Nephron progenitor cell (in vitro differentiated cells): ENCODE measurements around the gene MMP21.

Source experiments
- DNase-seq: peaks from one replicate; pipeline ENCODE4 v3.0.0; 2021
- H3K27ac Mint-ChIP-seq: 2 replicates; pipeline ENCODE4 v1.8.0; 2021; ENCODE audit warnings: mild to moderate bottlenecking, moderate library complexity, mixed read lengths
- H3K27me3 Mint-ChIP-seq: 2 replicates; pipeline ENCODE4 v1.8.0; 2021; ENCODE audit warnings: mild to moderate bottlenecking, low read depth, mixed read lengths; ENCODE audit not compliant: poor library complexity
- H3K36me3 Mint-ChIP-seq: 2 replicates; pipeline ENCODE4 v1.8.0; 2021; ENCODE audit warnings: low read depth, mixed read lengths
- H3K4me1 Mint-ChIP-seq: 2 replicates; pipeline ENCODE4 v1.8.0; 2021; ENCODE audit warnings: mixed read lengths
- H3K4me3 Mint-ChIP-seq: 2 replicates; pipeline ENCODE4 v1.8.0; 2021; ENCODE audit warnings: mild to moderate bottlenecking, moderate library complexity, mixed read lengths
- H3K9me3 Mint-ChIP-seq: 2 replicates; pipeline ENCODE4 v1.8.0; 2021; ENCODE audit warnings: mild to moderate bottlenecking, moderate library complexity, mixed read lengths
- TF ChIP-seq, protein P1 (sequence below): fragments of 200-600 bp; sonication (generic); IDR thresholded peaks from 2 replicates; pipeline ENCODE4 v1.5.0; 2021; ENCODE audit warnings: antibody characterized with exemption

Gene MMP21

DNA sequence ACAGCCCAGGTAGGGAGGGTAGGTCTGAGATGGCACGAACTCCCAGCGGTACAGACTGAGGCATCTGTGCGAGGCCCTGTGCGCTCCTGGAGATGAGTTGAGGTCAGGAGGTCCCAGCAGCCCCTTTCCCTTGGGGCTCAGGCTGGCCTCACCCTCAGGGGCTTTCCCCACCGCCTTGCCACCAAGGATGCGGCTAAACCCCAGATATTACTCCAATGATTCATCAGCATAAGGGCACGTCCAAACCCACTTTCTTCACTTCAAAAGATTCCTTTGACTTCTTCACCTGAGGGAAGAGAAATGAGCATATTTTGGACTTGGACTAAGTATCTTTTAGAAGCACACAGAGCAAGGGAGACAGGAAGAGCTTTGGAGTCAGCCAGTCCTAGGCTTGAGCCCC is 27.1 kb upstream of the MMP21 start:
- Mint-ChIP-seq H3K36me3 (peaks cover 36% of the 10 kb centered on the region), H3K27ac (no peak overlapping the region), H3K4me3 (no peak overlapping the region), H3K9me3 (no peaks in the 10 kb centered on the region), H3K4me1 (peaks cover 6% of the 10 kb centered on the region), H3K27me3 (no peaks in the 10 kb centered on the region)
- TF ChIP-seq, protein P1, sequence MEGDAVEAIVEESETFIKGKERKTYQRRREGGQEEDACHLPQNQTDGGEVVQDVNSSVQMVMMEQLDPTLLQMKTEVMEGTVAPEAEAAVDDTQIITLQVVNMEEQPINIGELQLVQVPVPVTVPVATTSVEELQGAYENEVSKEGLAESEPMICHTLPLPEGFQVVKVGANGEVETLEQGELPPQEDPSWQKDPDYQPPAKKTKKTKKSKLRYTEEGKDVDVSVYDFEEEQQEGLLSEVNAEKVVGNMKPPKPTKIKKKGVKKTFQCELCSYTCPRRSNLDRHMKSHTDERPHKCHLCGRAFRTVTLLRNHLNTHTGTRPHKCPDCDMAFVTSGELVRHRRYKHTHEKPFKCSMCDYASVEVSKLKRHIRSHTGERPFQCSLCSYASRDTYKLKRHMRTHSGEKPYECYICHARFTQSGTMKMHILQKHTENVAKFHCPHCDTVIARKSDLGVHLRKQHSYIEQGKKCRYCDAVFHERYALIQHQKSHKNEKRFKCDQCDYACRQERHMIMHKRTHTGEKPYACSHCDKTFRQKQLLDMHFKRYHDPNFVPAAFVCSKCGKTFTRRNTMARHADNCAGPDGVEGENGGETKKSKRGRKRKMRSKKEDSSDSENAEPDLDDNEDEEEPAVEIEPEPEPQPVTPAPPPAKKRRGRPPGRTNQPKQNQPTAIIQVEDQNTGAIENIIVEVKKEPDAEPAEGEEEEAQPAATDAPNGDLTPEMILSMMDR: no peak
- DNase-seq: no peak

DNA sequence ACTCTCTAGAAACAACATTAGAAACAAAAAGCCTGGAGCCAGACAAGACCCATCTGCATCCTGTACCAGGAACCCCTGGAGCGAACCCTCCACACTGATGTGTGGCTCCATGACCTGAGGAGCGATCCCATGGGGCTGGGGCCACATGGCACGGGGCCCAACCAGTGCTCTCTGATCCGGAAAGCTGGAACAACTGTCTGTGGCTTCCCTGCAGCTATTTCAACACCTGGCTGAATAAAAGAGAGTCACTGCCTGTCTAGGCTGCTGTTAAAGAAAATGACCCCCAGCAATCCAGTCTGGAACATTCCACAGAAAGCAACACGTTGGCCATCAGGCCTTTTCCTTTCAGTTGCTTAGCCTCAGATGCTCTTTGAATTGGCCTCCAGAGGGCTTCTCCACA is 26.5 kb upstream of the MMP21 start:
- Mint-ChIP-seq H3K36me3 (peaks cover 36% of the 10 kb centered on the region), H3K4me3 (no peak overlapping the region), H3K9me3 (no peaks in the 10 kb centered on the region), H3K27me3 (no peaks in the 10 kb centered on the region), H3K4me1 (peaks cover 6% of the 10 kb centered on the region), H3K27ac (no peak overlapping the region)
- TF ChIP-seq, protein P1: no peak
- DNase-seq: no peak

DNA sequence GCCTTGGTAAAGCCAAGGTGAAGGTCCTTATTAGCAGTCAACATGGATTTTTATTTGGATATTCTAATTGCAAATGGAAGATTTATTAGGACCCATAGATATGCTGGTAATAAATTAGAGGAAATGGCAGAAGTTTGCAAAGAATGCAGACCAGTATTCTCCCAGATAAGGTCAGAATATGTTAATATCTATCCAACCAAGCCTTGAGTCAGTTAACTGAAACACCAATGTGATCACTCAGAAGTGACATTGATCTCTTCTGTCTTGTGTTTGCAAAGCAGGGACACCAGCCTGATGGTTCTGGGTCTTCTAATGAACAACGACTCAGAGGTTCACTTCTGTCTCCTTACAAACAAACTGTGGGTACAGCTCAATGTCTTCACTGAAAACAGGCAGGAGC is 26.0 kb upstream of the MMP21 start:
- no peaks in the 10 kb centered on the region for H3K9me3 Mint-ChIP-seq
- H3K4me3 Mint-ChIP-seq: no peak overlapping the region
- H3K4me1 Mint-ChIP-seq: peaks cover 5% of the 10 kb centered on the region
- peaks cover 36% of the 10 kb centered on the region for H3K36me3 Mint-ChIP-seq
- H3K27ac Mint-ChIP-seq: no peak overlapping the region
- TF ChIP-seq, protein P1: no peak
- H3K27me3 Mint-ChIP-seq: no peaks in the 10 kb centered on the region
- no peak for DNase-seq

DNA sequence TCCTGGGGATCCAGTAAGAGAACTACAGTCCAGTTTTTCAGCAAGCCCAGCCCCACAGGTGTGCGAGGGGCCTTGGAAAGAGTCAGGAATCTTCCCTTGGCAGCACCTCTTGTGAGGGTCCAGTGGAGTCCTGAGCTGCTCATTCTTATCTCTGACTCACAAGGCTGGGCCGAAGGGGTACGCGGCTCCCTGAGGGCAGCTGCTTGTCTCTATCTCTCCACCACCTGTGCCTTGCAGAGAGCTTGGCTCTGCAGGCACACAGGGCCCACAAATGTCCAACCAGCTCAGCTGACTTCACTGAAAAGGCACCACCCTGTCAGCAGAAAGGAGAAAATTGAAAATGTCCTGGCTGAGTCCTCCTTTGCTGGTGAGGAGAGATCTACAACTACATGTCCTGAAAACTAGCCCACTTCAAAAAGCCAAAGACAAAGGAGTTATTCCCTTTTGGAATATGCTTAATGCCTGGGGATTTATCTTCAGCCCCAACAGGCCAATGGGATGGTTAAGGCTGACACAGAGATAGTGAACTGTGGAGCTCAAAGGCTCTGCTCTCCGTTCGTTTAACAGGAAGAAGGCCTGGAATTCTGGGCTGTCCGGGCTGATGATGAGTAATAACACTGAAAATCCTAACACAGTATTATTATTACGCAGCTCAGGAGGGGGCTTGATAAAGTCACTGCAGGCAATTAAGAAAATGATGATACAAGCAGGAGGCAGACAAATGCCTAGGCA is 24.0 kb upstream of the MMP21 start:
- no peak overlapping the region for H3K27ac Mint-ChIP-seq
- H3K4me1 Mint-ChIP-seq: no peaks in the 10 kb centered on the region
- H3K36me3 Mint-ChIP-seq: peaks cover 27% of the 10 kb centered on the region
- no peaks in the 10 kb centered on the region for H3K27me3 Mint-ChIP-seq
- H3K4me3 Mint-ChIP-seq: no peak overlapping the region
- no peak for DNase-seq
- TF ChIP-seq, protein P1: no peak
- H3K9me3 Mint-ChIP-seq: no peaks in the 10 kb centered on the region

DNA sequence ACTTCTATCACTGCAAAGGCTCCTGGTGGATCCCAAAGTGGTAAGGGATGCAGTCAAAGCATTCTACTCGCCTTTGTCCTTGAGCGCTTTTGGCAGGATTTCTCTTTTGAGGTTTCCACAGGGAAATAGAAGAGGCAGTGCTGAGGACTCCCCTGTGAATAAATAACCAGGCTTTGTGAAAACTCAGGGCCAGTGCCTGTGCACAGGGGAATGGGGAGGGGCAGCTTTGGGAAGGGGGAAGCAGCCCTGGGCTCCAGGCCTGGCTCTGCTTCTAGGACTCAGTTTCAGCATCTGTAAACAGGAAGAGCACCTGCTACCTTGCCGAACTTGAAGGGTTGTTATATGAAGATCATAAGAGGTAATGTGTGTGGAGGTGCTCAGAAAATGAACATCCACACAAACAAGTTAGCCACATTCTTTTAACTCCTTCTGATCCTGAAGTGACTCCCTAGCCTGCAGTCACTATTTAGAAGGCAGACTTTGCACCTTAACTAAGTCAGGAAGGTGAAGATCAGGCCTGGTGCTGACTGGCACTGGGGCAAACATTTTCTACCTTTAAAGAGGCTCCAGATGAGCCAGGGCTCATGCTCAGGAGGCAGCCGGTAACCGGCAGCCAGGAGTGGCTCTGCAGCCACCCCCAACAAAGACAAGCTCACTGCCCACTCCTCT is 22.5 kb upstream of the MMP21 start:
- H3K27ac Mint-ChIP-seq: no peak overlapping the region
- no peaks in the 10 kb centered on the region for H3K4me1 Mint-ChIP-seq
- no peaks in the 10 kb centered on the region for H3K9me3 Mint-ChIP-seq
- H3K36me3 Mint-ChIP-seq: peaks cover 29% of the 10 kb centered on the region
- H3K27me3 Mint-ChIP-seq: peaks cover 3% of the 10 kb centered on the region
- no peak for DNase-seq
- TF ChIP-seq, protein P1: no peak
- no peak overlapping the region for H3K4me3 Mint-ChIP-seq

DNA sequence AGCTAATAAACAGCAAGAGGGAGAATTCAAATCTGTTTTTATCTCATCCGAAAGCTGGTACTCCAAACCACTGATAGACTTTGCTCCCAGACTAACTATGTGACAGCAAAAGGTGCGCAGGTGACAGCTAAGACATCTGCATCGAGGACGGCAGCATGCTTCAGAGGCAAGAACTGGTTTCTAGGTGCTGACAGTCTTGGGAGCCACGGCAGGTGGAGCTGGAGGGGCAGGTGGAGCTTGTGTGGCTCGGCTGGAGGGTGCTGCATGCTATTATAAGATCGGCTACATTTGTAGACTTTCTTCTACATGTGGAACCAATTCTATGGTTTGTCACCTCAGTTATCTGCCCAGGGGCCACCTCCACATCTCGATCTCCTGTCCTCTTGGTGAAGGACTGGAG is 21.8 kb upstream of the MMP21 start:
- H3K27ac Mint-ChIP-seq: no peak overlapping the region
- H3K36me3 Mint-ChIP-seq: peaks cover 29% of the 10 kb centered on the region
- H3K27me3 Mint-ChIP-seq: peaks cover 3% of the 10 kb centered on the region
- DNase-seq: no peak
- TF ChIP-seq, protein P1: no peak
- H3K4me3 Mint-ChIP-seq: no peak overlapping the region
- H3K9me3 Mint-ChIP-seq: no peaks in the 10 kb centered on the region
- H3K4me1 Mint-ChIP-seq: peaks cover 6% of the 10 kb centered on the region
